GM19467 (cell line): Measurements from ENCODE around the gene EPB41L4A.
A peak's percentile ranks its signal among the peaks of the same experiment; 100 is the strongest.
"Not testable (repeated sequence)": the region's sequence is repeated elsewhere in the genome, so short reads cannot be mapped to it uniquely, and the experiment has no call there.

Experiments
- ATAC-seq: cut with Tn5 transposase; IDR thresholded peaks from one replicate; pipeline ENCODE4 v1.9.1; 2021; ENCODE audit warnings: mild to moderate bottlenecking, moderate library complexity; ENCODE audit not compliant: unreplicated experiment

Gene EPB41L4A, protein sequence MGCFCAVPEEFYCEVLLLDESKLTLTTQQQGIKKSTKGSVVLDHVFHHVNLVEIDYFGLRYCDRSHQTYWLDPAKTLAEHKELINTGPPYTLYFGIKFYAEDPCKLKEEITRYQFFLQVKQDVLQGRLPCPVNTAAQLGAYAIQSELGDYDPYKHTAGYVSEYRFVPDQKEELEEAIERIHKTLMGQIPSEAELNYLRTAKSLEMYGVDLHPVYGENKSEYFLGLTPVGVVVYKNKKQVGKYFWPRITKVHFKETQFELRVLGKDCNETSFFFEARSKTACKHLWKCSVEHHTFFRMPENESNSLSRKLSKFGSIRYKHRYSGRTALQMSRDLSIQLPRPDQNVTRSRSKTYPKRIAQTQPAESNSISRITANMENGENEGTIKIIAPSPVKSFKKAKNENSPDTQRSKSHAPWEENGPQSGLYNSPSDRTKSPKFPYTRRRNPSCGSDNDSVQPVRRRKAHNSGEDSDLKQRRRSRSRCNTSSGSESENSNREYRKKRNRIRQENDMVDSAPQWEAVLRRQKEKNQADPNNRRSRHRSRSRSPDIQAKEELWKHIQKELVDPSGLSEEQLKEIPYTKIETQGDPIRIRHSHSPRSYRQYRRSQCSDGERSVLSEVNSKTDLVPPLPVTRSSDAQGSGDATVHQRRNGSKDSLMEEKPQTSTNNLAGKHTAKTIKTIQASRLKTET

DNA sequence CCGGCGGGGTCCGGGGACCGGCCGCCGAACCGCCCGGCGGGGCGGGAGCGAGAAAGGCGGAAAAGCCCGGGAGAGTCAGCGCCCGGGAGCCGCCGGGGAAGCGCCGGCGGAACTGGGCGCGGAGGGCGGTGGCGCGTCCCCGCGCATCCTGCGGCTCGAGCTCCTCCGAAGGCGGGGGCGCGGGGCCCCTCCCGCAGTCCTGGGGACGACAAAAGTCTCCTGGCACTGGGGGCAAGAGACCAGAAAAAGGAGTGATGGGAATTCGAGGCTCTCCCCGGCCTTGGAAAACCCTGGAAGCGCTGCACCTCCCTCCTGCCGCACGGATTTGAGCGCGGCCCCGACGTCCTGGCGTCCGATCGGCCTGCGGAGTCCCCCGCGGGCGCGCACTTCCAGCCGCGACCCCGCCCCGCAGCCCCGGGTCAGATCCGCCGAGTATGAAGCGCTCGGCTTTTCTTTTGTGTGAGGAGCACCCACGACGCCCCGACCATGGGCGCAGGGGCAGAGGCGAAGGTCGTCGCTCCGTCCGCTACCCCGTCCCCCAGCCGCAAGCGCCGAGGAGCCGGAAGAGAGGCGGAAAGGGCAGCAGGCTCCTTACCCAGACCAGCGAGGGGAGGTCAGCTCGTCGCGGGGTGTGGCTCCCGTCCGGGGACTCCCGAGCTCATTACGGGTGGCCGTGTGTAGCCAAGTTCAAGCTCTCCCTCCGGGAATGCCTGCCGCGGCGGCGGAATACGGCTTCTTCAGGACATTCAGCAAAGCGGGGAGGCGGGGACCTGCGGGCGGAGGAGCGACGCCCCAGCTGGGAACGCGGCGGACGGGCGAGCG is at the start of gene EPB41L4A:
Gene EPB41L4A, minus strand, starts transcription at position 114 of the 822 bp plus-strand sequence. CDS start 238 bp downstream, outside the sequence.
- ATAC-seq: peak; percentile 2

DNA sequence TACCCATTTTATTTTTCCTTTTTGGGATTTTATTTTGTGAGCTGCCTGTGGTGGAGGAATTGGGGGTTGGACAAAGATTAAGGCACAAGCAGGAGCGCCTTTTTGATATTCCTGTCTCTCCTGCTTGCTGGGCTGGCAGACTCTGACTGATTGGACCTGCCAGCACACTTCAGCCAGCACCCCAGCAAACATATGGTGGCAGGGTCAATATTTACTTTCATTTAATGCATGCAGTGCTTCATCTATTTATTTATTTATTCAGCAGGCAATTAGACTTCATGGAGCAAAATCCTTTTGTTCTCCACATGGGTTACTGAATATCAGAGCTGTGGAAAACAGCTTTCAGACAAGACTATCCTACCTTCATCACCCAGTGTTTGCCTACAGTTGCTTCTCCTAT is 48.4 kb upstream of the EPB41L4A start:
- ATAC-seq: no peak

DNA sequence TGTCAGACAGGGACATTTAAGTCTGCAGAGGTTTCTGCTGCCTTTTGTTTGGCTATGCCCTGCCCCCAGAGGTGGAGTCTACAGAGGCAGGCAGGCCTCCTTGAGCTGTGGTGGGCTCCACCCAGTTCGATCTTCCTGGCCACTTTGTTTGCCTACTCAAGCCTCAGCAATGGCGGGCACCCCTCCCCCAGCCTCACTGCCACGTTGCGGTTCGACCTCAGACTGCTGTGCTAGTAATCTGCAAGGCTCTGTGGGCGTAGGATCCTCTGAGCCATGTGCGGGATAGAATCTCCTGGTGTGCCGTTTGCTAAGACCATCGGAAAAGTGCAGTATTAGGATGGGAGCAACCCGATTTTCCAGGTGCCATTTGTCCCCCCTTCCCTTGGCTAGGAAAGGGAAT is 47.2 kb upstream of the EPB41L4A start:
- ATAC-seq: not testable (repeated sequence)

DNA sequence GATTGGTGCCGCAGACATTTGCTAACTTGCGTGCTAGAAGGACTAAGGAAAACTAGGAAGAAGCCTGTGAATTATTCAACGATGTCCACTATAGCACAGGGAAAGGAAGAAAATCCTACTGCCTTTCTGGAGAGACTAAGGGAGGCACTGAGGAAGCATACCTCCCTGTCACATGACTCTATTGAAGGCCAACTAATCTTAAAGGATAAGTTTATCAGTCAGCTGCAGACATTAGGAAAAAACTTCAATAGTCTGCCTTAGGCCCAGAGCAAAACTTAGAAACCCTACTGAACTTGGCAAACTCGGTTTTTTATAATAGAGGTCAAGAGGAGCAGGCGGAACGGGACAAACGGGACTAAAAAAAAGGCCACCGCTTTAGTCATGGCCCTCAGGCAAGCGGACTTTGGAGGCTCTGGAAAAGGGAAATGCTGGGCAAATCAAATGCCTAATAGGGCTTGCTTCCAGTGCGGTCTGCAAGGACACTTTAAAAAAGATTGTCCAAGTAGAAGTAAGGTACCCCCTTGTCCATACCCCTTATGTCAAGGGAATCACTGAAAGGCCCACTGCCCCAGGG is 28.2 kb upstream of the EPB41L4A start:
- not testable (repeated sequence) for ATAC-seq

DNA sequence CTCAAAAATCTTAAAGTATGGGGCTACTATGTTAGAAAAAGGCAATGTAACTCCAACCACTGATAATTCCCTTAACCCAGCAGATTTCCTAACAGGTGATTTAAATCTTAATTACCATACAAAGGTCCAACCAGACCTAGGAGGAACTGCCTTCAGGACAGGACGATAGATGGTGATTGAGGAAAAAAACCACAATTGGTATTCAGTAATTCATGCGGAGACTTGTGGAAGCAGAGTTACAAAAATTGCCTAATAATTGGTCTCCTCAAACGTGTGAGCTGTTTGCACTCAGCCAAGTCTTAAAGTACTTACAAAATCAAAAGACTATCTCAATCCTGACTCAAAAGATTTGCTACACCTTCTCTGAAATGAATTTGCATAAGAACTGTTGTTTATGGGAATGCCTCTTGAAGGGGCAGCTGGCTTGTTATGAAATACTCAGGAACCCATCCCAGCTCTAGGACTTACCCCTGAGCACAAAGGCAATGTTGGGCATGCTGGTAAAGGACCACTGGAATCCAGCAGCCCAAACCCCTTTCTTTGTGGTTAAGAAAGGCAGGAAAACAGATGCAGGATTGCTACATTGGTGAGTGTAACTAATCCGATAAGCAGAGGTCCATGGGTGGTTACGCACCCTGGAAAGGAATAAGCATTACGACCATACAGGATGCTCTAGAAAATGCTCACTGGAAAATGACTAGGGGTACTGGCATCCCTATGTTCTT is 26.7 kb upstream of the EPB41L4A start:
- ATAC-seq: no peak

DNA sequence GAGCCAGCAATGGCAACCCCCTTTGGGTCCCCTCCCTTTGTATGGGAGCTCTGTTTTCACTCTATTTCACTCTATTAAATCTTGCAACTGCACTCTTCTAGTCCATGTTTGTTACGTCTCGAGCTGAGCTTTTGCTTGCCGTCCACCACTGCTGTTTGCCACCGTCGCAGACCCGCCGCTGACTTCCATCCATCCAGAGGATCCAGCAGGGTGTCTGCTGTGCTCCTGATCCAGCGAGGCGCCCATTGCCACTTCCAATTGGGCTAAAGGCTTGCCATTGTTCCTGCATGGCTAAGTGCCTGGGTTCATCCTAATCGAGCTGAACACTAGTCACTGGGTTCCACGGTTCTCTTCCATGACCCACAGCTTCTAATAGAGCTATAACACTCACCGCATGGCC is 24.9 kb upstream of the EPB41L4A start:
- not testable (repeated sequence) for ATAC-seq

DNA sequence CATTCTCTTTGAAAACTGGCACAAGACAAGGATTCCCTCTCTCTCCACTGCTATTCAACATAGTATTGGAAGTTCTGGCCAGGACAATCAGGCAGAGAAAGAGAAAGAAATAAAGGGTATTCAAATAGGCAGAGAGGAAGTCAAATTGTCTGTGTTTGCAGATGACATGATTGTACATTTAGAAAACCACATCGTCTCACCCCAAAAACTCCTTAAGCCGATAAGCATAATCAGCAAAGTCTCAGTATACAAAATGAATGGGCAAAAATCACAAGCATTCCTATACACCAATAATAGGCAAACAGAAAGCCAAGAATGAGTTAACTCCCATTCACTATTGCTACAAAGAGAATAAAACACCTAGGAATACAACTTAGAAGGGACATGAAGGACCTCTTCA is 21.0 kb upstream of the EPB41L4A start:
- ATAC-seq: no peak

DNA sequence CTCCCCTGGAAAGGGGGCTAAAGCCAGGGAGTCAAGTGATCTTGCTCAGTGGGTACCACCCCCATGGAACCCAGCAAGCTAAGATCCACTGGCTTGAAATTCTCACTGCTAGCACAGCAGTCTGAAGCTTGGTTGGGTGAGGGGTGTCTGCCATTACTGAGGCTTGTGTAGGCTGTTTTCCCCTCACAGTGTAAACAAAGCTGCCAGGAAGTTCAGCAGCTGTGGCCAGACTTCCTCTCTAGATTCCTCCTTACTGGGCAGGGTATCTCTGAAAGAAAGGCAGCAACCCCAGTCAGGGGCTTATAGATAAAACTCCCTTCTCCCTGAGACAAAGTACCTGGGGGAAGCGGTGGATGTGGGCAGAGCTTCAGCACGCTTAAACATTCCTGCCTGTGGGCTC is 17.1 kb upstream of the EPB41L4A start:
- ATAC-seq: no peak

DNA sequence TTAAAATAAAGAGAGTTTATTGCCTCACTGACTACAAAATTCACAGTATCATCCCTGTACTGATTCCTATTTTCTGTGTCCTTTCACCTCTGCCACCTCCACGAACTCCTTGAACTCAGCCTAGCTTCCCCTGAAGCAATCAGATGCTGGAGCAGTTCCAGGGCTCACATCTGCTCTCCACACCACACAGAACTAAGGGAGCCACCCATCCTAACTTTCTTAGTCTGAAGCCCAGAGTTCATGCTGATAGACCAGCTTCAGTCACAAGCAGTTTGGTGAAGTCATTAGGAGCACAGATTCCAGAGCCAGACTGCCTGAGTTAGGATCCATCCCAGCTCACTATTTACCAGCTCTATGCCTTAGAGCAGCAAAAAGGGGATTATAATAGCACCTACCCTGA is 15.6 kb upstream of the EPB41L4A start:
- ATAC-seq: no peak

DNA sequence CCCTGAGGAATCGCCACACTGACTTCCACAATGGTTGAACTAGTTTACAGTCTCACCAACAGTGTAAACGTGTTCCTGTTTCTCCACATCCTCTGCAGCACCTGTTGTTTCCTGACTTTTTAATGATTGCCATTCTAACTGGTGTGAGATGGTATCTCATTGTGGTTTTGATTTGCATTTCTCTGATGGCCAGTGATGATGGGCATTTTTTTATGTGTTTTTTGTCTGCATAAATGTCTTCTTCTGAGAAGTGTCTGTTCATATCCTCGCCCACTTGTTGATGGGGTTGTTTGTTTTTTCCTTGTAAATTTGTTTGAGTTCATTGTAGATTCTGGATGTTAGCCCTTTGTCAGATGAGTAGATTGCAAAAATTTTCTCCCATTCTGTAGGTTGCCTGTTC is 7.1 kb upstream of the EPB41L4A start:
- not testable (repeated sequence) for ATAC-seq

DNA sequence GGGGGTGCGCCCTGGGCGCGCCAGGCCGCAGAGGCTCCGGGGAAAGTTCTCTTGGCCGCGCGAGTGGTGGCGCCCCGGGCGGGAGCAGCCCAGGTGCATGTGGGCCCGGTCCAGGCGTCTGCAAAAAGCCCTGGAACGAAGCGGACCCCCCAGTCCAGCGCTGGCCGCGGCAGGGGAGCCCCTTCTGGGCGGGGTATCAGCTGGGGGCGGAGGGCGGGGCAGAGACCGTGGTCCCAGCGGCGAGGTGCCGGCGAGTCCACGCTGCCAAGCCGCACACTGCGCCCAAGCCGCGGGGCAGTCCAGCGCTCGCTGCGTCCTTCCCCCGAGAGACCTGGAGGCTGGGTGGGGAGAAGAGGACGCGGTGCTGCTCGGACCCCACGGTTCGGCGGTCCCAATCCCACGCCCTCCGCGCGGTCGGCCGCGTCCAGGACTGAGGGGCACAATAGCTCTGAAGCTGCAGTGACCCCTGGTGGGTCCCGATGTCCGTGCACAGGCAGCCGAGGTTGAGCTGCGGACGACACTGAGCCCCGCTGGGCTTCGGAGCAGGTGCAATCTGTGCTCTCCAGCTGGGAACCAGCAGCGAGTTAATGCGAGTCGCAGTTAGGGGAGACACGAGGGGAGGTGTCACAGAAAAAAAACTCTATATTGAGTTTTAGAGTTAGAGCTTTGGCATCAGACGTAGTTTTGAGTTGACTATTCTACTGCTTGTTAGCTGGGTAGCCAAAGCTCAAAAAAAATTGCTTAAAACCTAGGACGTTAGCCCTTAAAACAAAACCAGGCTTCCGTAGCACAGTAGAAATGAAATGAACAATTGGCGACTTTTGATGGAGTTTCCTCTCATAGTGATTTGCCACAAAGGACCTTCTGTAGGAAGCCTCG is 1.1 kb upstream of the EPB41L4A start:
- peak; percentile 81 for ATAC-seq

DNA sequence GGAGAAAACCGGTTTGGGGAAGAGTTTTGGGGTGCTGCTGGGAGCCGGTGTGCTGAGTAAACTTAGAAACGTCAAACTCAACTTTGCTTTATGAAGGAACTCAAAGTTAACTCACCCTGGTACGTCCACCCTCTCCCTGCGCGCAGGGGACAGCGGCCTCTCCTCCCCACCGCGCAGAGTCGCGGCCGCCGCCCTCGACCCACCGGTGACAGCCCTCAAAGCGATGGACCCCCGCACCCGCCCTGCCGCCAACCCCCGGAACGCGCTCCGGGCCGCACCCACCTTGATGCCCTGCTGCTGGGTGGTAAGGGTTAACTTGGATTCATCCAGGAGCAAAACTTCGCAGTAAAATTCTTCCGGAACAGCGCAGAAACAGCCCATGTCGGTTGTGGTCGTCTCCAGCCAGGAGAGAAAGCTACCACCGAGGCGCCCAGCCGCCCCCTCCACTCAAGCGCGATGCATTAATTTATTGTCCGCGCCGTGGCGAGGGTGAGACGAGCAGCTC is 366 bp downstream of the EPB41L4A start:
- no peak for ATAC-seq

DNA sequence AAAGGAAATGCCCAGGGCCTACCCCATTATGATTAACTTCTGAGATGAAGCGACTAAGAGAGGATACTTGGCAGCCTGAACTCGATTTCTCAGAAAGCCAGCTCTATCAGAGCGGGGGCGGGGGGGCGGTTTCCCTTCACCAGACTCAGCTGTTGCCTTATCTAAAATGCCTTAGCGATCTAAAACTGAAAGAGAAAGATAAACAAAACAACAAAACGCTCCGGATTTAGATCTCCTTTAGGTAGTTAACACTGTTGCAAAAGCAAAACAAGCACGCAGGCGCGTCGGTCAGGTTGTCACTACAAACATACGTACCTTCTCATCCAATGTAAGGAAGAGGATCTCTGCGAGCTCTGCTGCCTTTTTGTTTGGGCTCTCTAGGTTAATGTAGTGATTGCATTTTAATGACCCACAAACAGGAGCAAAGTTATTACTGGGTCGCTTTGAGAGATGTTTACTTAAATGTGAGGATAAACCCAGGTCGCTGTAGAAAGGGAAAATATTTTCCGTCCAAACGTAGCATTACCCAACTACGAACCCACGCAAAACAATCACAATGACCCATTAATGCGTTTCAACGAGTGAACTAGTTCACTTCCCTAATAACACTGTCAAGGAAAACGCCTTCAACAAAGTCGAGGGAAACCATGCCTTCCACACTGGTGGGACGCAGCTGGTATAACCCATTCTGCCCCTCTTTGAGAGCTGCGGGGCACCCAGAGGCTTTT is 982 bp downstream of the EPB41L4A start:
- peak; percentile 51 for ATAC-seq

DNA sequence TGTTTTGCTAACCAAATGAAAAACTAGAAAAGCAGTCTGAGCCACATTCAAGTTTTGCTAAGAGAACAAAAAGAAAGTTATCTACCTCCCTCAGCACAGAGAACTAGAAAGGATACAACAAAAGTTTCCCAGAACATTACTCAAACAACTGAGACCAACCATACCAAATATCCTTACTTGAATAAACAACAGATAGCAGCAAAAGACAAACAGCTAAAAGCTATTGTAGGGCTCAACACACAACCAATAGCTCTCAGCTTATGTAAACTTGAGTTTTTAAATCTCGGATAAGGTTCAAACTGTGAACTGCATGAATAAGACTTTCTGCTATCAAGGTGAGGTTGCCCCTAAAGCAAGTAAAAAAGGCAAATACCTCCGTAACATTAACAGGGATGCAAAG is 3.5 kb downstream of the EPB41L4A start:
- no peak for ATAC-seq

DNA sequence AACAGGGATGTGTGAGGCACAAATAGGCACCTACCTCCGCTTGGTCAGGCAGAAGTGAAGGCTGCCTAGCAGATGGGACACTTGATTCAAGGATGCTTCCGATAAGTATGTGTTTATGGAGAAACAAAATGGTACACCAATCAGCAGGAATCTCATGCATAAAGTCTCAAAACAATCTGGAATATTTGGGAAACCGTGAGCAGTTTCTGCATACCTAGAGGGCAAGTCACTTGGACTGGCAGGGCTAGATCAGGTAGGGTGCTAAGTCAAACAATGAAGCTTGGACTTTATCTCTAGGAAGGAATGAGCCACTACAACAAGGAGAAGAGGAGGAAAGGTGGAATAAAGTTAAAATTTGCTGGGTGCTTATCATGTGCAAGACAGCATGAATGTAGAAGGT is 5.5 kb downstream of the EPB41L4A start:
- ATAC-seq: no peak

DNA sequence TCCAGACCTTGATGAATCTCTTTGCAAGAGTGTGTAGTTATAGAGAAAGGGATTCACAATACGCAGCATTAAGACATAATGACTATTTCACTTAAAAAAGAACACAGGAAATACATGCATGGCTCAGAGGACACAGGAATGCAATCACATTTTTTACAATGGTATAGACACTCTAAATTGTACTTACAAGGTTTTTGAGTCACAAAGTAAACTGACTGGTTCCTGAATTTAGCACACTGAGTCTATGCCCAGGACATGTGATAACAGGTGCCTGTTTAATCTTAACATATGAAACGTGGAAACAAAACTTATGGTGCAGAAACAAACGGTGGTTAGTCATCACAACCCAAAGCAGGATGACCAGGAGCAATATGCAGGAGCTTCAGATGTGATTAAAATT is 6.7 kb downstream of the EPB41L4A start:
- ATAC-seq: no peak

DNA sequence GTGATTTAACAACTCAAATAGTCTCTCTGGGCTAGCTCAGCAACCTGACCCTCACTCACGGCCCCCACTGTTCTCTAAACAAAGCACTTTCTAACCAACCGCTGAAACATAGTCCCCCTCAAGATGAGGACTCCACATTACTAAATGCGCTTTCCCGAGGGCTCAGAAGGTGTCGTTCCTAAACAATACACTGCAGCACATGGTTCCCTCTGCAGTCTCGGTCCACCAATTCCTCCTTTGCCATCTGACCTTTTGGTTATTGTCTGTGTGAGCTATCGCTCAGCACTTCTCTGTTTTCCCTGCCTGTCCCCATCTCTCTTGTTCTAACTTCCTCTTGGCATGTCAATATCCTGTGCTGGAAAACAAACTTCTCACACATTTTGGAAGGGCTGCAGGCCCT is 7.2 kb downstream of the EPB41L4A start:
- no peak for ATAC-seq

DNA sequence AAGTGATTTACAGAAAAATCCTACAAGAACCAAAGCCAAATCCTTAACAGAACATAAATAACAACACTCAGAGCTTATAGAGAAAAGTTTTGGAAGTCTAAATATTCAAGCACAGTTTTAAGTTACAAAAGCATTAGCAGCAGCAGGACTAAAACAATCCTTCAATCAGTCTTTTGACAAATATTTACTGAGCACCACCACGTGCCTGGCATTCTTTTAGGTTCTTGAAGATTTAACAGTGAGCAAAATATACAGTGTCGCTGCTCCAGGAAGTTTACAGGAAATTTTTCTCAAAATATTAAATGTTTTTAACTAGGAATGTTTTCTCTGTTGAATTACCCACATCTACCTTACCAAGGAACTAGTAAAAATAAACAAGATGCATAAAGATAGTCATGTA is 11.4 kb downstream of the EPB41L4A start:
- no peak for ATAC-seq

DNA sequence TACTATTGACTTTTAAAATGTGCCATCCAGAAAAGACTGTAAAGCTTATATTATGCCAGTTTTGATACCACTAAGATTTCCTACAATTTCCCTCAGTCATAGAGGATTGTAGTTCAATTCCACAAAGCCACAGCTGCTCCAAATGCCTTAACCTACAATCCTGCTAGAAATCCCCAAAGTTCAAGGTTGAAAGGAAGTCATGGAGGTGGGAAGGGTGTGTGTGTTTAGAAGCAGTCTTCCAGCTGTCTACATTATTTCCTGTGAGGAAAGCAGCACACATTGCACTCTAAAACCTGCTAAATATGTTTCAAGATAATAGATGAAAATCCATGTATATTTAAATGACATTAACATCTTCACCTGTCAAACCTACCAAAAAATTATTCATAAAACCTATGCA is 11.8 kb downstream of the EPB41L4A start:
- no peak for ATAC-seq
